OCI-LY7 (cell line): ENCODE results near the gene RNF41.
"Not testable (repeated sequence)": the region's sequence is repeated elsewhere in the genome, so short reads cannot be mapped to it uniquely, and the experiment has no call there.

ENCODE experiments used
- EZH2phosphoT487 ChIP-seq: fragments of 200-600 bp; sonication (generic); IDR thresholded peaks from 2 replicates; pipeline ENCODE4 v1.6.1; 2018; ENCODE audit warnings: low read depth, borderline replicate concordance, mild to moderate bottlenecking, mixed run types, antibody characterized with exemption, low read length, moderate library complexity, mixed read lengths
- TF ChIP-seq, protein P1 (sequence below): fragments of 200-600 bp; sonication (generic); conservative IDR thresholded peaks from 2 replicates; pipeline ENCODE4 v1.5.1; 2014; ENCODE audit warnings: mild to moderate bottlenecking, antibody characterized with exemption, low read length, moderate library complexity, mixed read lengths

GRCh38 chr12:56262955-56263354, 41.2 kb upstream of the RNF41 start:
- TF ChIP-seq, protein P1, sequence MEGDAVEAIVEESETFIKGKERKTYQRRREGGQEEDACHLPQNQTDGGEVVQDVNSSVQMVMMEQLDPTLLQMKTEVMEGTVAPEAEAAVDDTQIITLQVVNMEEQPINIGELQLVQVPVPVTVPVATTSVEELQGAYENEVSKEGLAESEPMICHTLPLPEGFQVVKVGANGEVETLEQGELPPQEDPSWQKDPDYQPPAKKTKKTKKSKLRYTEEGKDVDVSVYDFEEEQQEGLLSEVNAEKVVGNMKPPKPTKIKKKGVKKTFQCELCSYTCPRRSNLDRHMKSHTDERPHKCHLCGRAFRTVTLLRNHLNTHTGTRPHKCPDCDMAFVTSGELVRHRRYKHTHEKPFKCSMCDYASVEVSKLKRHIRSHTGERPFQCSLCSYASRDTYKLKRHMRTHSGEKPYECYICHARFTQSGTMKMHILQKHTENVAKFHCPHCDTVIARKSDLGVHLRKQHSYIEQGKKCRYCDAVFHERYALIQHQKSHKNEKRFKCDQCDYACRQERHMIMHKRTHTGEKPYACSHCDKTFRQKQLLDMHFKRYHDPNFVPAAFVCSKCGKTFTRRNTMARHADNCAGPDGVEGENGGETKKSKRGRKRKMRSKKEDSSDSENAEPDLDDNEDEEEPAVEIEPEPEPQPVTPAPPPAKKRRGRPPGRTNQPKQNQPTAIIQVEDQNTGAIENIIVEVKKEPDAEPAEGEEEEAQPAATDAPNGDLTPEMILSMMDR: peak; percentile 44; the same call in 1 of the 2 replicates
- TF ChIP-seq EZH2phosphoT487: not testable (repeated sequence)
